ENCODE results near the gene IGF2BP3.
A peak's percentile ranks its signal among the peaks of the same experiment; 100 is the strongest.

Gene IGF2BP3

DNA sequence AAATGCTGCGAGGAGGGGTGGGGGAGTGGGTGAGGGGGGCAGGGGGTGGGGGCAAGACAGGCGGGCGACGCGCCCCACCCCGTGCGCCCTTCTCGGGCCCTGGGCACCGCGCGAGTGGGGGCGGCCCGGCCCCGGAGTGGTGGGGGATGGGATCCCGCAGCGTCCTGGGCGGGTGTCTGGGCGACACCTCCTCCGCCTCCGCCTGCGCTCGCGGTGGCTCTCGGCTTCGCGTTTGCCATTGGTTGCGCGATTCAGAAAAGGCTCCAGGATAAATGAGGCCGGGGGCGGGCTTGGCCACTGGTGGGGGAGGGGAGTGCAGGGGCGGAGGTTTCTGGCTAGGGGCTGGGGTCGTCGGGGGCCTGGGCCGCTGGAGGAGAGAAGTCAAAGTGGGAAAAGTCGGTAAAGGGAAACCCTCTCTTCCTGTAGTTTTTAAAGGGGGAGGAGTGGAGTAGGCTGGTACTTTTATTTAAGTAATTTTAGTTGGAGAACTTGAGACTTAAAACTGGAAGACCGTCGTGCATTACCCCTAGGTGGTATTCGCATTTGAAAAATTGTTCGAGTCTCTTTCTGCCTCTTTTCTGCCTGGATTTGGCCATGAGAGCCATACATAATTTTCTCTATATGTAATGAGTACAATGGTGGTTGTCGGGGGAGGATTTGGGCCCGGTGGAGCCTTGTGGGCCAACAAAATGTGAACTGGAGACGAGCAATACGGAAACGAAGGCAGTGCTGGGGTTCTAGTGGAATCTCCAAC lies 992 bp upstream of the IGF2BP3 start (continued):
- no peak for TF ChIP-seq ZNF660 (tag by site-specific recombination; IDR thresholded peaks at IDR 0.05)
- TF ChIP-seq ZNF398 (tag by site-specific recombination; IDR thresholded peaks at IDR 0.05): peak; percentile 14
- TF ChIP-seq ZBTB1 (tag by site-specific recombination; IDR thresholded peaks at IDR 0.05): no peak
- no peak for TF ChIP-seq HIC1 (tag by site-specific recombination; IDR thresholded peaks at IDR 0.05)
- TF ChIP-seq, protein P1, sequence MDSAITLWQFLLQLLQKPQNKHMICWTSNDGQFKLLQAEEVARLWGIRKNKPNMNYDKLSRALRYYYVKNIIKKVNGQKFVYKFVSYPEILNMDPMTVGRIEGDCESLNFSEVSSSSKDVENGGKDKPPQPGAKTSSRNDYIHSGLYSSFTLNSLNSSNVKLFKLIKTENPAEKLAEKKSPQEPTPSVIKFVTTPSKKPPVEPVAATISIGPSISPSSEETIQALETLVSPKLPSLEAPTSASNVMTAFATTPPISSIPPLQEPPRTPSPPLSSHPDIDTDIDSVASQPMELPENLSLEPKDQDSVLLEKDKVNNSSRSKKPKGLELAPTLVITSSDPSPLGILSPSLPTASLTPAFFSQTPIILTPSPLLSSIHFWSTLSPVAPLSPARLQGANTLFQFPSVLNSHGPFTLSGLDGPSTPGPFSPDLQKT (IDR thresholded peaks at IDR 0.05; ENCODE audit: borderline replicate concordance, low read depth, low read length): no peak
- no peak for TF ChIP-seq ZNF501 (tag by site-specific recombination; IDR thresholded peaks at IDR 0.05)
- TF ChIP-seq HOXA7 (CRISPR knock-in tag; IDR thresholded peaks at IDR 0.05; ENCODE audit: borderline replicate concordance): no peak
- TF ChIP-seq ZFP41 (tag by site-specific recombination; IDR thresholded peaks at IDR 0.05; ENCODE audit: borderline replicate concordance): no peak
- no peak for TF ChIP-seq ZNF837 (tag by site-specific recombination; IDR thresholded peaks at IDR 0.05)
- no peak for TF ChIP-seq ZNF548 (tag by site-specific recombination; IDR thresholded peaks at IDR 0.05)
- TF ChIP-seq ZNF184 (tag by site-specific recombination; IDR thresholded peaks at IDR 0.05): no peak
- TF ChIP-seq ZNF544 (tag by site-specific recombination; IDR thresholded peaks at IDR 0.05): no peak
- TF ChIP-seq ZNF549 (tag by site-specific recombination; IDR thresholded peaks at IDR 0.05): no peak
- TF ChIP-seq ZNF175 (tag by site-specific recombination; IDR thresholded peaks at IDR 0.05): no peak
- no peak for TF ChIP-seq ZNF16 (tag by site-specific recombination; IDR thresholded peaks at IDR 0.05; ENCODE audit: low read depth)
- TF ChIP-seq, protein P2, sequence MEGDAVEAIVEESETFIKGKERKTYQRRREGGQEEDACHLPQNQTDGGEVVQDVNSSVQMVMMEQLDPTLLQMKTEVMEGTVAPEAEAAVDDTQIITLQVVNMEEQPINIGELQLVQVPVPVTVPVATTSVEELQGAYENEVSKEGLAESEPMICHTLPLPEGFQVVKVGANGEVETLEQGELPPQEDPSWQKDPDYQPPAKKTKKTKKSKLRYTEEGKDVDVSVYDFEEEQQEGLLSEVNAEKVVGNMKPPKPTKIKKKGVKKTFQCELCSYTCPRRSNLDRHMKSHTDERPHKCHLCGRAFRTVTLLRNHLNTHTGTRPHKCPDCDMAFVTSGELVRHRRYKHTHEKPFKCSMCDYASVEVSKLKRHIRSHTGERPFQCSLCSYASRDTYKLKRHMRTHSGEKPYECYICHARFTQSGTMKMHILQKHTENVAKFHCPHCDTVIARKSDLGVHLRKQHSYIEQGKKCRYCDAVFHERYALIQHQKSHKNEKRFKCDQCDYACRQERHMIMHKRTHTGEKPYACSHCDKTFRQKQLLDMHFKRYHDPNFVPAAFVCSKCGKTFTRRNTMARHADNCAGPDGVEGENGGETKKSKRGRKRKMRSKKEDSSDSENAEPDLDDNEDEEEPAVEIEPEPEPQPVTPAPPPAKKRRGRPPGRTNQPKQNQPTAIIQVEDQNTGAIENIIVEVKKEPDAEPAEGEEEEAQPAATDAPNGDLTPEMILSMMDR (tag by site-specific recombination; IDR thresholded peaks at IDR 0.05): no peak
- TF ChIP-seq ZFHX2 (tag by site-specific recombination; conservative IDR thresholded peaks at IDR 0.05): peak; percentile 95
- no peak for TF ChIP-seq TCF7L2 (IDR thresholded peaks at IDR 0.05; ENCODE audit: borderline replicate concordance, low read depth, low read length)
- TF ChIP-seq ZNF768 (tag by site-specific recombination; IDR thresholded peaks at IDR 0.05): no peak
- TF ChIP-seq ZNF146 (tag by site-specific recombination; IDR thresholded peaks at IDR 0.05): no peak
- TF ChIP-seq ZNF529 (tag by site-specific recombination; IDR thresholded peaks at IDR 0.05; ENCODE audit: insufficient replicate concordance): no peak
- no peak for TF ChIP-seq ZNF558 (tag by site-specific recombination; IDR thresholded peaks at IDR 0.05)
- no peak for TF ChIP-seq ZSCAN23 (tag by site-specific recombination; IDR thresholded peaks at IDR 0.05)
- peak; percentile 72 for TF ChIP-seq ZBTB6 (tag by site-specific recombination; IDR thresholded peaks at IDR 0.05)
- 0 out of 2 replicates have a peak, but pooled peaks have one; percentile 6 for TF ChIP-seq ZNF366 (tag by site-specific recombination; conservative IDR thresholded peaks at IDR 0.05)
- TF ChIP-seq ZNF274 (IDR thresholded peaks at IDR 0.05; ENCODE audit: low read length): no peak
- no peak for TF ChIP-seq ZNF274 (tag by site-specific recombination; IDR thresholded peaks at IDR 0.05; ENCODE audit: borderline replicate concordance)
- no peak for TF ChIP-seq OVOL3 (tag by site-specific recombination; IDR thresholded peaks at IDR 0.05)
- no peak for TF ChIP-seq ZFP69B (tag by site-specific recombination; IDR thresholded peaks at IDR 0.05)
- peak; percentile 14; the same call in 1 of the 2 replicates for TF ChIP-seq ZXDB (tag by site-specific recombination; IDR thresholded peaks at IDR 0.05)
- TF ChIP-seq TRIM28 (IDR thresholded peaks at IDR 0.05; ENCODE audit: borderline replicate concordance, low read length): no peak
- TF ChIP-seq ZIC2 (tag by site-specific recombination; IDR thresholded peaks at IDR 0.05): no peak
- no peak for TF ChIP-seq GLIS2 (tag by site-specific recombination; IDR thresholded peaks at IDR 0.05)
- no peak for TF ChIP-seq RBAK (tag by site-specific recombination; IDR thresholded peaks at IDR 0.05)

Data from HEK293 (cell line).